Common myeloid progenitor, CD34-positive (primary cell): ENCODE measurements around the gene REXO4.
"Not testable (repeated sequence)": the region's sequence is repeated elsewhere in the genome, so short reads cannot be mapped to it uniquely, and the experiment has no call there.

Experiments used
- CTCF ChIA-PET: fragments of 350-600 bp; sonication (Branson Sonifier 250); formaldehyde crosslinking; loops from one replicate; lab custom pipeline; 2021; ENCODE audit warnings: antibody characterized with exemption; lab: Charles Lee
- POLR2A ChIA-PET: fragments of 350-600 bp; sonication (Branson Sonifier 250); formaldehyde crosslinking; loops from one replicate; lab custom pipeline; 2021; ENCODE audit warnings: antibody characterized with exemption; lab: Charles Lee
- DNase-seq, 3 donors: peaks; one replicate each; pipeline versions ENCODE4 v3.0.0 to v3.0.0-alpha.2; 2013
- H3K27ac ChIP-seq, 2 experiments: 1 replicate in 1 of 2; 2 replicates in 1 of 2; pipeline ENCODE4 v1.7.0; 2013; ENCODE audit warnings: inconsistent platforms in 2 of 2, low read length in 2 of 2, mild to moderate bottlenecking in 2 of 2, low read depth in 1 of 2, moderate library complexity in 1 of 2; ENCODE audit not compliant: severe bottlenecking in 2 of 2, insufficient read depth in 1 of 2, poor library complexity in 1 of 2
- H3K27me3 ChIP-seq, 5 experiments: replicated peaks in 2 of 5; 1 replicate in 3 of 5; 2 replicates in 2 of 5; pipeline versions ENCODE4 v1.6.1 to v1.7.0; 2013; ENCODE audit warnings: low read length in 4 of 5, mild to moderate bottlenecking in 2 of 5, moderate library complexity in 2 of 5, inconsistent platforms in 1 of 5; ENCODE audit not compliant: insufficient read depth in 5 of 5, control insufficient read depth in 4 of 5
- H3K36me3 ChIP-seq, 4 experiments: 1 replicate in 2 of 4; 2 replicates in 2 of 4; pipeline versions ENCODE4 v1.6.1 to v1.7.0; 2013; ENCODE audit warnings: low read length in 3 of 4, control low read depth in 1 of 4, mild to moderate bottlenecking in 1 of 4; ENCODE audit not compliant: control insufficient read depth in 4 of 4, insufficient read depth in 4 of 4
- H3K4me1 ChIP-seq, 4 experiments: 1 replicate in 3 of 4; 2 replicates in 1 of 4; pipeline versions ENCODE4 v1.6.1 to v1.7.1; 2013; ENCODE audit warnings: low read length in 3 of 4, mild to moderate bottlenecking in 3 of 4, control low read depth in 1 of 4, inconsistent platforms in 1 of 4, moderate library complexity in 1 of 4; ENCODE audit not compliant: control insufficient read depth in 4 of 4, insufficient read depth in 4 of 4; ENCODE audit errors: control extremely low read depth in 1 of 4
- H3K4me3 ChIP-seq, 7 experiments: 1 replicate in 4 of 7; 2 replicates in 3 of 7; pipeline versions ENCODE4 v1.5.1 to v1.7.0; 2013; ENCODE audit warnings: mild to moderate bottlenecking in 7 of 7, low read length in 6 of 7, moderate library complexity in 6 of 7, inconsistent platforms in 2 of 7, low read depth in 2 of 7, control low read depth in 1 of 7; ENCODE audit not compliant: insufficient read depth in 4 of 7, control insufficient read depth in 1 of 7; ENCODE audit errors: extremely low read depth in 1 of 7
- H3K9me3 ChIP-seq, 5 experiments: 1 replicate in 4 of 5; 2 replicates in 1 of 5; pipeline versions ENCODE4 v1.6.1 to v1.7.1; 2013; ENCODE audit warnings: low read length in 4 of 5, mild to moderate bottlenecking in 2 of 5, inconsistent platforms in 1 of 5, low read depth in 1 of 5, moderate library complexity in 1 of 5; ENCODE audit not compliant: control insufficient read depth in 4 of 5, insufficient read depth in 2 of 5; ENCODE audit errors: control extremely low read depth in 1 of 5
- WGBS: methylation state at CpG from one replicate; pipeline ENCODE4 v1.1.5; 2013; ENCODE audit not compliant: insufficient coverage; 5-methylcytosine and 5-hydroxymethylcytosine counted together

Gene REXO4

GRCh38 chr9:133377721-133378216, 40.0 kb downstream of the REXO4 start:
- peaks cover 0 to 5% (median 3%) of the 10 kb centered on the region in 4 experiments for H3K36me3 ChIP-seq
- H3K4me3 ChIP-seq: no peak overlapping the region
- DNase-seq: no peak
- ChIA-PET CTCF (interaction anchor here (1.9 kb wide), 1 partner anchor 39 kb away, joined by 5 read pairs; the partner anchor contains the start of gene REXO4), POLR2A (no interaction called here)
- peaks cover 6 to 26% (median 23%) of the 10 kb centered on the region in 4 experiments for H3K4me1 ChIP-seq
- no peak overlapping the region for H3K27ac ChIP-seq
- 89% methylated on average over 5 of the region's 6 CpGs for WGBS
- no peaks in the 10 kb centered on the region for H3K27me3 ChIP-seq
- H3K9me3 ChIP-seq: peaks cover 0 to 1% (median 0%) of the 10 kb centered on the region in 5 experiments

DNA sequence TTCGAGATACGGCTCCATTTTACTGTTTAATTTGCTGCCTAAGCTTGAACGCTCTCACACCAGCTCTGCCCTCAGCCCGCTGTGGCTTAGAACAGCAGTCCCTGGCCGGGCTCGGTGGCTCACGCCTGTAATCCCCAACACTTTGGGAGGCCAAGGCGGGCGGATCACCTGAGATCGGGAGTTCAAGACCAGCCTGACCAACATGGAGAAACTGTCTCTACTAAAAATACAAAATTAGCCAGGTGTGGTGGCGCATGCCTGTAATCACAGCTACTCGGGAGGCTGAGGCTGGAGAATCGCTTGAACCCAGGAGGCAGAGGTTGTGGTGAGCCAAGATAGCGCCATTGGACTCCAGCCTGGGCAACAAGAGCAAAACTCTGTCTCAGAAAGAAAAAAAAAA, 40.5 kb downstream of the REXO4 start:
- H3K9me3 ChIP-seq, H3K4me3 ChIP-seq, H3K27ac ChIP-seq, DNase-seq, POLR2A ChIA-PET, H3K36me3 ChIP-seq, H3K27me3 ChIP-seq: not testable (repeated sequence)
- WGBS: 94% methylated on average over 7 of the region's 14 CpGs
- H3K4me1 ChIP-seq: peaks cover 6 to 30% (median 26%) of the 10 kb centered on the region in 4 experiments
- CTCF ChIA-PET: interaction anchor here (1.0 to 1.9 kb wide), 2 partner anchors 40 to 43 kb away, joined by 3 to 5 read pairs; partner anchors contain the start of gene REXO4

- H3K27me3 ChIP-seq: no peaks in the 10 kb centered on the region
- H3K4me3 ChIP-seq: peak within 1 kb of the TSS; percentile 79 to 91 (median 83)
- H3K9me3 ChIP-seq: peaks cover 0 to 1% (median 0%) of the 10 kb centered on the region in 5 experiments
- peaks cover 8 to 43% (median 38%) of the 10 kb centered on the region in 4 experiments for H3K4me1 ChIP-seq
- under 1% methylated on average over 115 of the region's 120 CpGs for WGBS
- peak within 1 kb of the TSS; percentile 74 to 95 for H3K27ac ChIP-seq
- ChIA-PET CTCF (interaction anchor here (1.0 to 7.6 kb wide), 4 partner anchors 18 to 46 kb away, joined by 3 to 75 read pairs (median 4); partner anchors contain the start of genes REXO4, SURF1 and SURF2), POLR2A (interaction anchor here (0.6 to 1.4 kb wide), 7 partner anchors 13 to 151 kb away, joined by 3 to 4 read pairs (median 3); partner anchors contain the start of genes MED22, RPL7A and SURF6)
- peaks cover 0 to 22% (median 8%) of the 10 kb centered on the region in 4 experiments for H3K36me3 ChIP-seq
- DNase-seq: peak; percentile 92 to 96 (median 95)
Observed at GRCh38 chr9:133375724-133376654, 41.8 kb downstream of the REXO4 start, which contains the start of the genes STKLD1 and SURF4. STKLD1 (plus strand) TSS chr9:133376366; CDS start chr9:133376474, 108 bp downstream. SURF4 (minus strand) TSS chr9:133376060; CDS start chr9:133375969, 91 bp downstream.

DNA sequence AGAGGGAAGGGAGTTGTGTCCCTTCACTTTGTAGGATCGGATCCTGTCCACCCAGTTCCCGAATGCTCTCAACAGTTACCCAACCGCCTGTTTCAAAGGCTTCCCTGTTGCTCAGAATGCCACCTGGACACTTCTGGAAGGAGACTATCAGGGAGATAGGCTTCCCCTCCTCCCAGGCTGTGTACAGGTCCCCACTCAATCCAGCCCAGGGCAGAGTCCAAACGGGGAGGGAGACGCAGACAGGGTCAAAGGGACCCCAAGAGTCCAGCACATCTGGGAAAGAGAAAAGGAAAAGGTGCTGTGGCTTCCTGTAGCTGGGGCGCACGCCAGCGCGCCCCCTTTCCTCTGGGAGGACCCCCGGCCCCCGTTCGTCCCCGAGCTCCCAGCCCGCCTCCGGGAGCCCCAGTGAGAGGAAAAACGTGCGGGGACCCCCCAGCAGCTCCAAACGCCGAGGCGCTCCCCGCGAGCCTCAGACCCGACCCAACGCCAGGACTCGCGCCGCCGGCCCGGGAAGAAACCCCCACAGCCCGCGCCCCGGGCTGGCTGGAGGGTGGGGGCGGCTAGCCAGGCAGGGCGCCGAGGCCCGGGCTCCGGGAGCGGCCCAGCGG, 42.6 kb downstream of the REXO4 start:
- POLR2A ChIA-PET: interaction anchor here (0.8 to 1.4 kb wide), 5 partner anchors 9 to 27 kb away, joined by 3 to 4 read pairs (median 3); no protein-coding TSS in a partner anchor
- CTCF ChIA-PET: interaction anchor here (1.3 to 7.6 kb wide), 3 partner anchors 17 to 190 kb away, joined by 3 to 75 read pairs (median 3); partner anchors contain the start of genes SURF1 and SURF2
- Histone ChIP-seq H3K4me3 (peak overlapping the region; percentile 79 to 91 (median 83)), H3K27me3 (no peaks in the 10 kb centered on the region), H3K36me3 (peaks cover 0 to 30% (median 11%) of the 10 kb centered on the region in 4 experiments), H3K4me1 (peaks cover 8 to 49% (median 43%) of the 10 kb centered on the region in 4 experiments), H3K9me3 (peaks cover 0 to 1% (median 0%) of the 10 kb centered on the region in 5 experiments), H3K27ac (peak overlapping the region; percentile 74 to 95)
- 0% methylated on average over 23 of the region's 39 CpGs for WGBS
- DNase-seq: no peak

GRCh38 chr9:133374612-133375115, 43.1 kb downstream of the REXO4 start:
- peak overlapping the region; percentile 74 to 95 for H3K27ac ChIP-seq
- ChIA-PET CTCF (interaction anchor here (1.3 to 7.6 kb wide), 3 partner anchors 17 to 189 kb away, joined by 3 to 75 read pairs (median 3); partner anchors contain the start of genes SURF1 and SURF2), POLR2A (interaction anchor here (1.0 to 1.4 kb wide), 4 partner anchors 9 to 41 kb away, joined by 3 to 4 read pairs (median 4); no protein-coding TSS in a partner anchor)
- H3K27me3 ChIP-seq: no peaks in the 10 kb centered on the region
- DNase-seq: peak; percentile 54 to 82 (median 80)
- H3K9me3 ChIP-seq: peaks cover 0 to 1% (median 0%) of the 10 kb centered on the region in 5 experiments
- peaks cover 0 to 35% (median 14%) of the 10 kb centered on the region in 4 experiments for H3K36me3 ChIP-seq
- 19% methylated on average over 8 of the region's 12 CpGs for WGBS
- H3K4me3 ChIP-seq: peak overlapping the region; percentile 79 to 91 (median 83)
- peaks cover 8 to 49% (median 43%) of the 10 kb centered on the region in 4 experiments for H3K4me1 ChIP-seq

DNA sequence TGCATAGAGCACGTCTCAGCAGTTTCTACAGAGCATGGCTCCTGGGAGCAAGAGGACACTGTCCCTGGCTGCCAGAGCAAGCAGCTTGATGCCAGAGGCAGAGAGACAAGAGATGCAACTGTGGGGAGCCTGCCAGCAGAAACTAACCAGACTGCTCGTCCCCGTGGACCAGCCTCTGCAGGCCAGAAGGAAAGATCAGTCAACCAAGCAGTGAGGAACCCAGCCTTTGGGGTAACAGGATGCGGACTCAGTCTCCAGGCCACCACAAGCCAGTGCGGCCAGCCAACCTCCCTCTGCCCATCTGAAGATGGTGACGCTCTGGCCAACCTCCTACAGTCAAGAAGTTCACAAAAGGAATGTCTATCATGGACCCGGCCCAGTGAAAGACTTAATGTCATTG, 45.7 kb downstream of the REXO4 start:
- POLR2A ChIA-PET: interaction anchor here (1.7 to 1.9 kb wide), 2 partner anchors 9 to 12 kb away, joined by 5 to 7 read pairs; no protein-coding TSS in a partner anchor
- Histone ChIP-seq H3K4me3 (no peak overlapping the region), H3K27ac (peak overlapping the region; percentile 6 to 41), H3K27me3 (no peaks in the 10 kb centered on the region), H3K4me1 (peaks cover 8 to 51% (median 44%) of the 10 kb centered on the region in 4 experiments), H3K36me3 (peaks cover 4 to 60% (median 22%) of the 10 kb centered on the region in 4 experiments), H3K9me3 (no peaks in the 10 kb centered on the region)
- DNase-seq: no peak
- WGBS: 93% methylated on average over 7 of the region's 7 CpGs
- CTCF ChIA-PET: interaction anchor here (1.0 to 7.6 kb wide), 8 partner anchors 9 to 42 kb away, joined by 3 to 75 read pairs (median 5); partner anchors contain the start of genes RPL7A, SURF1 and SURF2
